GM21717 (cell line): ENCODE results near the gene CLSTN2.

Experiments
- ATAC-seq: cut with Tn5 transposase; IDR thresholded peaks from one replicate; pipeline ENCODE4 v1.9.1; 2021; ENCODE audit warnings: mild to moderate bottlenecking, moderate library complexity; ENCODE audit not compliant: unreplicated experiment

CLSTN2 gene

GRCh38 chr3:139935016-139935865 lies at the start of gene CLSTN2:
CLSTN2 (plus strand) TSS chr3:139935185.
- ATAC-seq = no peak

DNA sequence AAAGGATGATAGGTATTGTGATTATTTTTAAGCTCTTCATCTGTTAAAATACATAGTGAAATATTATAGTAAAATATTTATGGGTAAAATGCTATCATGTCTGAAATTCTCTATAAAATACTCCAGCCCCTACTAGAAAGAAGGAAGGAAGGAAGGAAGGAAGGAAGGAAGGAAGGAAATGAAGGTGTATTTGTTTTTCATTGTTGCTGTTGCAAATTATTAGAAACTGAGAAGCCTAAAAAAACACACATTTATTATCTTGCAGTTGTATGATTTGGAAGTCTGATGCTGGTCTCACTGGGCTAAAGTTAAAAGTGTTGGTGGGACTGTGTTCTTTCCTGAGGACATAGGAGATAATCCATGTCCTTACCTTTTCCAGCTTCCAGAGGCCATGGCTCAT lies 47.6 kb upstream of the CLSTN2 start:
- ATAC-seq = no peak

- ATAC-seq = no peak
Measured at GRCh38 chr3:139888561-139889140, 46.3 kb upstream of the CLSTN2 start.

- no peak for ATAC-seq
Measured at GRCh38 chr3:139893267-139893962, 41.6 kb upstream of the CLSTN2 start.

GRCh38 chr3:139893963-139894642 lies 40.9 kb upstream of the CLSTN2 start:
- ATAC-seq = no peak

DNA sequence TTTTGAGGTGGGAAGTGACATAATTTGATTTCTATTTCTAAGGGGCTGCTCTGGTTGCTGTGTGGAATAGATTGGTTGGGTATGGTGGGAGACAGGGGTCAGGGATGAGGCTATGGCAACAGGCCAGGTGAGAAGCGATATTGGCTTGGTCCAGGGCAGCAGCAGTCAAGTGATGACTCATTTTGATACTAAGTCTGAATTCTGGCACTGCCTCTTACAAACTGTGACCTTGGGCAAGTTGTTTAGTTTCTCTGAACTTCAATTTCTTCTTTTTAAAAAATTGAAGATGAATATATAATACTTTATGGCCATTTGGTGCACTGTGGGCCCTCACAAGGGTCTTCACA lies 40.4 kb upstream of the CLSTN2 start:
- no peak for ATAC-seq

- ATAC-seq = no peak
Measured at GRCh38 chr3:139897759-139898158, 37.2 kb upstream of the CLSTN2 start.

GRCh38 chr3:139906418-139906817 lies 28.6 kb upstream of the CLSTN2 start:
- ATAC-seq = no peak

DNA sequence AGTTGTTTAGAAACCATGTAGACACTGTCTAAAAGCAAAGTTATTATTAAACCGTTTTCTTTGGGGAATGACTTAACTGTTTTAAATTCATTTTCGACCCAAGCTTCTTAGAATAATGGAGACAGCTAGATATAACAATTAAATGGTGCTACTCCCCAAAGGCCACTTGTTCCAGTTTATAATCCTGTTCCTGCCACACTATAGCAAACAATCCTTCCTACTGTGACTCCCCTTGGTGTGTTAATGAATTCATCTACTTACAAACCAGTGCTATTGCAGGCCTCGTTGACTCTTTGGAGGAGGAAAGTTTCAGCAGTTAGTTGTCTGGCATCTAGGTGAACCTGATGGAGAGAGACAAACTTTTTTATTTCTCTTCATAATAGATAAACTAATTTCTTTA lies 25.2 kb upstream of the CLSTN2 start:
- no peak for ATAC-seq

- ATAC-seq = no peak
Measured at GRCh38 chr3:139916271-139916670, 18.7 kb upstream of the CLSTN2 start.

GRCh38 chr3:139917226-139917785 lies 17.7 kb upstream of the CLSTN2 start:
- no peak for ATAC-seq

DNA sequence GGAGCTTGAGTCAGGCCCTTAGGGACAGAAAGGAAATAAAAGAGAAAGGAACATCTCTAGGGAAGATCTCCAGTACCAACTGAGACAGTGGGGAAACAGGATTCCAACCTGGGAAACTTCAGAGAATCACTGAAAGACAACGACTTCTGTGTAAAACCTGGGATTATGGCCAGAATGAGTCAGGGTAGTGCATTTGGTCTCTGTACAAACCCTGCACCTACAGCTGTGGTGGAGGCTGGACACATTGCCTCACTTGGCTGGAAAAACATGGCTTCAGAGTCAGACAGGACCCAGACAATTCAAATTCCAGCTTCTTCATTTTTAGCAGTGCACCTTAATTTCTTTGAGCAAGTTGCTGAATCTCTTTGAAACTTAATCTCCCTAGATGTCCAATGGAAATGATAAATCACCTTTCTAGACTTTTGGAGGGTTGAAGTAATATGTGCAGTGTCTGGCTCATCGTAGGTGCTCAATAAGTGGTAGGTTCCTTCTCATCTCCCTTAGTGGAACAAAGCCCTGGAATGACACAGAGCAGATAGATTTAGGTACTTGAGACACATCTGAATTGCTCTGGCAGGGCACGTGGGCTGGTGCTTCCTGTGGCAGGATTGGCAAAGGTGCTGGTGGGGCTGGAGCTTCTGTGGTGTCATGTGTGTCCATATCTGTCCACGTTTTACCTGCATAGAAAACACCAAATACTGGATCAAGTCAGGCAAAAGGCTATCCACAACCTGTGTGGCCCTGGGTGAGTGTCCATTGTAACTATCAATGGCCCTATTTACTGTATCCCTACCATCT lies 6.1 kb upstream of the CLSTN2 start:
- no peak for ATAC-seq

DNA sequence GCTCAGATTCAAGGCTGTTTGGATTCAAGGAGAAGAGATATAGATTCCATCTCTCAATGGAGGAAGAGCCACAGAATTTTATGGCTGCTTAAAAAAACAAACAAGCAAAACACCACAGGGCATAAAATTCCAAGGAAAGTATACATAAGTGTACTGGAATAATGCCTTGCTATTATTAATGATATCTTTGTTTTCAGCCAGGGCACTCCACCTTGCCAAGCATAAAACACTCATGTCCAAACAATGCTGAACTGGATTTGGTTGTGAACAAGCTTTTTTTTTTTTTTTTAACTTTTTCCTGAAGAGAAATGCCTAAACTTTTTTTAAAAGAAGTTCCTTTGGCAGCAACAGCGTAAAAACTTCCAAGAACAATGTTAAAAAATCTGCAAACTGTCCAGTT lies 4.8 kb upstream of the CLSTN2 start:
- ATAC-seq = no peak

DNA sequence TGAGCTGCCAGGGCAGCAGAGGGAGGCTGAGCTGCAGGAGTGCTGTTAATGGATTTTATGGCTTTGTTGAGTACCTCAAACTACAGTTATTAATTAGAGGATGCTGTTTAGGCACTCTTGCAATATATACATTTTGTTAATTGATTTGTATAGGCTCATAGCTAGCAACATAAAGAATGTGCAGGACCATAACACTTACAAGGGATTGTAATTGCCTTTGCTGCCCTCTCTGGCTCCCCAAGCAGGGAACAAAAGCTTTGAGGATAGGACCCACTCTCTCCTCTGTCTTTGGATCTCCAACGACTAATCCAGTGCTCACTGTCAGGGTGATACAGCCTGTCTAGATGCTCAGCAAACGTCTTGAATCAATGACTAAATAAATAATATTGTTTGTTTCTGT lies 1.2 kb upstream of the CLSTN2 start:
- no peak for ATAC-seq

- ATAC-seq = no peak
Measured at GRCh38 chr3:139934613-139935015, 371 bp upstream of the CLSTN2 start.

DNA sequence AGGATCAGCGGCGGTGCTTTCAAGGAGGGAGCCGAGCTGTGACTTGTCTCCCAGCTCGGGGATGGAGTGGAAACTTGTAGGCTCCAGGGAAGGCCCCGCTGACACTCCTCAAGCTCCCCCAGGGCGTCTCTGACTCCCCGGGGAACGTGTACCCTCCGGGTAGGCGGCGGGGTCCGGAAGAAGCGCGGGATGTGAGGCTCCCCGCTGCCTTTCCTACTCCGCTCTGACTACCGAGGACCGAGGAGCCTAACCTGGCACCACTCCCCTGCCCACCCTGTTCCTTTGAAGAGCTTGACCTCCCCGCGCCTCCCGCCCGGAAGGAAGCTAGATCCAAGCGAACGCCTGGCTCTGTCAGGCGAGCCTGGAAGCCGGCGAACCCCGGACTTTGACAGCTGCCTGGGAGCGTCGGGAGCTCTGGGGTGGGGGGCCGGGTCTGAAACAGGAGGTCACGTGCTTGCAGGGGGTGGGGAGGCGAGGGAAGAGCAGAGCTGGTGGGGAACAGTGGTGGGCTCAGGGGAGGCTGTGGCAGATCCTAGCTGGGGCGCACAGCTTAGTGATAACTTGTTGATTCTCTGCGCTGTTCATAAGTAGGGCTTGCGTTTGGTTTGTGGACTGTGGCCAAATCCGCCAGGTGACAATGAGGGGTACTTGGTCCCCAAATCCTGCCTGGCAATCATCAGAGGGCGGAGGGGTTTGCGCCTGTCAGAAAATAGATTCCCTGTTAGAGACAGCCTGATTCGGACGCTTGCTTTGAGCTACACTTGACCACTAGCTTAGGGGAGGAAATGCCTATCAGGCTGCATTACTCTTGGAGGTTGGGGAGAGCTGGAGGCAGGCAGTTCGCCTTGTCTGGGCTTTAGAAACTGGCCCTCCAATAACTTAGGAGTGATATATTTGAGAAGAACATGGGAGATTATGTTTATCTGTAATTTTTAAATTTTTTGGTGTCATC lies 1.2 kb downstream of the CLSTN2 start:
- no peak for ATAC-seq

GRCh38 chr3:139937674-139938279 lies 2.8 kb downstream of the CLSTN2 start:
- ATAC-seq = no peak

GRCh38 chr3:139939681-139940190 lies 4.8 kb downstream of the CLSTN2 start:
- ATAC-seq = no peak

DNA sequence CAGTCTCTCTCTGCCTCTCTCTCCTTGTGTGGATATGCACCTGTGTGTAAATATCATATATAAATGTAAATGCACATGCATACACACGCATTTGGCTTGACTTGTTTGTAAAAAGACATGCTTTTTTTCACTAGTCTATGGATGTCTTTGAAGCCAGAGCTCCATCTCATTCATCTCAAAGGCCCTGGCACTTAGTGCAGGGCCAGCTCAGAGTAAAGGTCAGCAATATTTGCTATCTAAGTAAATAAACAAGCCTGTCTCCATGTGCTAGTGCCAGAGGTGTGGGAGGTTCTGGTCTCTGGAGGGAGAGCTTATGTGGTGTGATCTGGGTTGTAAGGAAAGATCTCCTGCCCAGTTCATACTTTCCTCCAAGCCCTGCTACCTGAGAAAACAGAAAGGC lies 5.6 kb downstream of the CLSTN2 start:
- no peak for ATAC-seq
